ENCODE data around the gene CA9. TPM values are rescaled to one million over a fixed set of nuclear protein-coding genes. Genes with fewer than 3 reads are reported as not detected.

Gene CA9
- total and polyA plus RNA-seq, 9 of the 15 experiments (the other 6 are each of a cell fraction or from before 2014, with no cell fraction given): 0.15 to 10.6 (median 0.60) TPM; not detected in 4

- TF ChIP-seq ETV6 (IDR thresholded peaks at IDR 0.05; ENCODE audit: borderline replicate concordance in 1 of 2, low read depth in 2 of 2, low read length in 1 of 2): no peak
- no peak for TF ChIP-seq ETV6 (CRISPR knock-in tag; IDR thresholded peaks at IDR 0.05; ENCODE audit: borderline replicate concordance)
- no peak for TF ChIP-seq MAFF (IDR thresholded peaks at IDR 0.05; ENCODE audit: low read length)
- no peak for TF ChIP-seq TARDBP (IDR thresholded peaks at IDR 0.05)
- TF ChIP-seq SNIP1 (IDR thresholded peaks at IDR 0.05; ENCODE audit: low read depth): no peak
- peak; percentile 57; the same call in 1 of the 2 replicates for TF ChIP-seq HDGF (IDR thresholded peaks at IDR 0.05)
- no peak for TF ChIP-seq MBD1 (CRISPR knock-in tag; IDR thresholded peaks at IDR 0.05)
- peak; percentile 5 for TF ChIP-seq TAF1 (IDR thresholded peaks at IDR 0.05; ENCODE audit: control insufficient read depth, extremely low read depth, insufficient read depth, low read length, severe bottlenecking)
- peak; percentile 41; the same call in 1 of the 2 replicates for TF ChIP-seq NR2C1 (IDR thresholded peaks at IDR 0.05)
- TF ChIP-seq NR2C1 (tag; IDR thresholded peaks at IDR 0.05): peak; percentile 52
- no peak for TF ChIP-seq FOXA3 (CRISPR knock-in tag; conservative IDR thresholded peaks at IDR 0.05 in 1 of 2, IDR thresholded peaks at IDR 0.05 in 1 of 2)
- TF ChIP-seq, protein P1, sequence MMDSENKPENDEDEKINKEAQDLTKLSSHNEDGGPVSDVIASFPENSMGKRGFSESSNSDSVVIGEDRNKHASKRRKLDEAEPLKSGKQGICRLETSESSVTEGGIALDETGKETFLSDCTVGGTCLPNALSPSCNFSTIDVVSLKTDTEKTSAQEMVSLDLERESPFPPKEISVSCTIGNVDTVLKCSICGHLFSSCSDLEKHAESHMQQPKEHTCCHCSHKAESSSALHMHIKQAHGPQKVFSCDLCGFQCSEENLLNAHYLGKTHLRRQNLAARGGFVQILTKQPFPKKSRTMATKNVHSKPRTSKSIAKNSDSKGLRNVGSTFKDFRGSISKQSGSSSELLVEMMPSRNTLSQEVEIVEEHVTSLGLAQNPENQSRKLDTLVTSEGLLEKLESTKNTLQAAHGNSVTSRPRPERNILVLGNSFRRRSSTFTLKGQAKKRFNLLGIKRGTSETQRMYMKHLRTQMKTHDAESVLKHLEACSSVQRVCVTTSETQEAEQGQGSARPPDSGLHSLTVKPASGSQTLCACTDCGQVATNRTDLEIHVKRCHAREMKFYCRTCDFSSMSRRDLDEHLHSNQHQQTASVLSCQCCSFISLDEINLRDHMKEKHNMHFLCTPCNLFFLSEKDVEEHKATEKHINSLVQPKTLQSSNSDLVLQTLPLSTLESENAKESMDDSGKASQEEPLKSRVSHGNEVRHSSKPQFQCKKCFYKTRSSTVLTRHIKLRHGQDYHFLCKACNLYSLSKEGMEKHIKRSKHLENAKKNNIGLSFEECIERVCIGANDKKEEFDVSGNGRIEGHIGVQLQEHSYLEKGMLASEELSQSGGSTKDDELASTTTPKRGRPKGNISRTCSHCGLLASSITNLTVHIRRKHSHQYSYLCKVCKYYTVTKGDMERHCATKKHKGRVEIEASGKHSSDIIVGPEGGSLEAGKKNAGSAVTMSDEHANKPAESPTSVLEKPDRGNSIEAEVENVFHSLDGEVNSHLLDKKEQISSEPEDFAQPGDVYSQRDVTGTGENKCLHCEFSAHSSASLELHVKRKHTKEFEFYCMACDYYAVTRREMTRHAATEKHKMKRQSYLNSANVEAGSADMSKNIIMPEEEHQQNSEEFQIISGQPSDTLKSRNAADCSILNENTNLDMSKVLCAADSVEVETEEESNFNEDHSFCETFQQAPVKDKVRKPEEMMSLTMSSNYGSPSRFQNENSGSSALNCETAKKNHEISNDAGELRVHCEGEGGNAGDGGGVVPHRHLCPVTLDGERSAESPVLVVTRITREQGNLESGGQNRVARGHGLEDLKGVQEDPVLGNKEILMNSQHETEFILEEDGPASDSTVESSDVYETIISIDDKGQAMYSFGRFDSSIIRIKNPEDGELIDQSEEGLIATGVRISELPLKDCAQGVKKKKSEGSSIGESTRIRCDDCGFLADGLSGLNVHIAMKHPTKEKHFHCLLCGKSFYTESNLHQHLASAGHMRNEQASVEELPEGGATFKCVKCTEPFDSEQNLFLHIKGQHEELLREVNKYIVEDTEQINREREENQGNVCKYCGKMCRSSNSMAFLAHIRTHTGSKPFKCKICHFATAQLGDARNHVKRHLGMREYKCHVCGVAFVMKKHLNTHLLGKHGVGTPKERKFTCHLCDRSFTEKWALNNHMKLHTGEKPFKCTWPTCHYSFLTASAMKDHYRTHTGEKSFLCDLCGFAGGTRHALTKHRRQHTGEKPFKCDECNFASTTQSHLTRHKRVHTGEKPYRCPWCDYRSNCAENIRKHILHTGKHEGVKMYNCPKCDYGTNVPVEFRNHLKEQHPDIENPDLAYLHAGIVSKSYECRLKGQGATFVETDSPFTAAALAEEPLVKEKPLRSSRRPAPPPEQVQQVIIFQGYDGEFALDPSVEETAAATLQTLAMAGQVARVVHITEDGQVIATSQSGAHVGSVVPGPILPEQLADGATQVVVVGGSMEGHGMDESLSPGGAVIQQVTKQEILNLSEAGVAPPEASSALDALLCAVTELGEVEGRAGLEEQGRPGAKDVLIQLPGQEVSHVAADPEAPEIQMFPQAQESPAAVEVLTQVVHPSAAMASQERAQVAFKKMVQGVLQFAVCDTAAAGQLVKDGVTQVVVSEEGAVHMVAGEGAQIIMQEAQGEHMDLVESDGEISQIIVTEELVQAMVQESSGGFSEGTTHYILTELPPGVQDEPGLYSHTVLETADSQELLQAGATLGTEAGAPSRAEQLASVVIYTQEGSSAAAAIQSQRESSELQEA (IDR thresholded peaks at IDR 0.05; ENCODE audit: low read depth): no peak
- peak; percentile 40; the same call in 1 of the 2 replicates for TF ChIP-seq EGR1 (conservative IDR thresholded peaks at IDR 0.05)
- TF ChIP-seq ZNF408 (CRISPR knock-in tag; IDR thresholded peaks at IDR 0.05; ENCODE audit: low read depth): no peak
- TF ChIP-seq SMARCE1 (IDR thresholded peaks at IDR 0.05): peak; percentile 34; the same call in 1 of the 2 replicates
- no peak for TF ChIP-seq ZNF232 (CRISPR knock-in tag; IDR thresholded peaks at IDR 0.05)
- TF ChIP-seq MCM2 (IDR thresholded peaks at IDR 0.05; ENCODE audit: low read depth): no peak
- TF ChIP-seq MCM7 (IDR thresholded peaks at IDR 0.05): no peak
- no peak for TF ChIP-seq PHF21A (IDR thresholded peaks at IDR 0.05; ENCODE audit: borderline replicate concordance, low read depth)
Observed at GRCh38 chr9:35729700-35730485, 56.2 kb downstream of the CA9 start (continued).

All from K562 (cell line).